Calu3 (cell line): ENCODE data around the gene LRP3. TPM values are rescaled to one million over a fixed set of nuclear protein-coding genes. Genes with fewer than 3 reads are reported as not detected.

Experiments used
- BruUV-seq: library from RNA; stranded (reverse); fragments of 400-500 nt; replicated peaks from 2 replicates; lab custom pipeline; 2021; lab: Mats Ljungman, UMichigan
- CTCF ChIA-PET: fragments of 300-600 bp; sonication (Branson Sonifier 250); formaldehyde crosslinking; loops from one replicate; lab custom pipeline; 2022; ENCODE audit warnings: antibody characterized with exemption; lab: Charles Lee
- DNase-seq: peaks from one replicate; pipeline ENCODE4 v3.0.0; 2022
- H3K27ac Mint-ChIP-seq: one replicate; pipeline ENCODE4 v1.8.0; 2022; ENCODE audit warnings: mixed read lengths; ENCODE audit not compliant: unreplicated experiment
- H3K27me3 Mint-ChIP-seq: one replicate; pipeline ENCODE4 v1.8.0; 2022; ENCODE audit warnings: mixed read lengths; ENCODE audit not compliant: unreplicated experiment
- H3K36me3 Mint-ChIP-seq: one replicate; pipeline ENCODE4 v1.8.0; 2022; ENCODE audit warnings: mild to moderate bottlenecking, moderate library complexity, mixed read lengths; ENCODE audit not compliant: insufficient read depth, unreplicated experiment
- H3K4me1 Mint-ChIP-seq: one replicate; pipeline ENCODE4 v1.8.0; 2022; ENCODE audit warnings: mild to moderate bottlenecking, low read depth, mixed read lengths; ENCODE audit not compliant: unreplicated experiment
- H3K4me3 Mint-ChIP-seq: one replicate; pipeline ENCODE4 v1.8.0; 2022; ENCODE audit warnings: mild to moderate bottlenecking, low read depth, moderate library complexity, mixed read lengths; ENCODE audit not compliant: unreplicated experiment
- H3K9me3 Mint-ChIP-seq: one replicate; pipeline ENCODE4 v1.8.0; 2022; ENCODE audit warnings: low read depth, mixed read lengths; ENCODE audit not compliant: unreplicated experiment
- CTCF ChIP-seq: fragments of 200-600 bp; IDR thresholded peaks from one replicate; pipeline ENCODE4 v1.8.0; 2022; ENCODE audit warnings: antibody characterized with exemption; ENCODE audit not compliant: unreplicated experiment
- intact Hi-C: fragments of 100-400 bp; cut with micrococcal nuclease; formaldehyde crosslinking; loops from one replicate; pipeline ENCODE4 v1.10.0; 2022; ENCODE audit not compliant: unreplicated experiment
- total RNA-seq: library from RNA; stranded (reverse); gene quantifications from 2 replicates; pipeline ENCODE4 v1.2.3, GENCODE V29; 2022

LRP3 gene
- total RNA-seq, 1 experiment from 2014 or later = 0.59 TPM

GRCh38 chr19:33171222-33171795 is 22.8 kb upstream of the LRP3 start:
- BruUV-seq = no TSS peak
- Mint-ChIP-seq H3K27ac (no peak overlapping the region), H3K4me1 (peaks cover 24% of the 10 kb centered on the region), H3K9me3 (peaks cover 4% of the 10 kb centered on the region), H3K27me3 (peaks cover 2% of the 10 kb centered on the region), H3K4me3 (no peak overlapping the region), H3K36me3 (peaks cover 23% of the 10 kb centered on the region)
- no peak for TF ChIP-seq CTCF
- CTCF ChIA-PET = interaction anchor here (0.6 to 1.2 kb wide), 2 partner anchors 13 to 261 kb away, joined by 3 read pairs; no protein-coding TSS in a partner anchor
- DNase-seq = no peak
- intact Hi-C loops = no loop called here

GRCh38 chr19:33171916-33172359 is 22.2 kb upstream of the LRP3 start:
- DNase-seq = no peak
- H3K9me3 Mint-ChIP-seq = peaks cover 4% of the 10 kb centered on the region
- intact Hi-C loops = no loop called here
- TF ChIP-seq CTCF = no peak
- no peak overlapping the region for H3K4me3 Mint-ChIP-seq
- H3K27me3 Mint-ChIP-seq = peaks cover 8% of the 10 kb centered on the region
- no peak overlapping the region for H3K27ac Mint-ChIP-seq
- H3K4me1 Mint-ChIP-seq = peaks cover 30% of the 10 kb centered on the region
- peaks cover 29% of the 10 kb centered on the region for H3K36me3 Mint-ChIP-seq
- BruUV-seq = no TSS peak
- CTCF ChIA-PET = interaction anchor here (1.2 kb wide), 1 partner anchor 12 kb away, joined by 3 read pairs; no protein-coding TSS in a partner anchor

GRCh38 chr19:33174186-33174585 is 19.9 kb upstream of the LRP3 start:
- Mint-ChIP-seq H3K27ac (no peak overlapping the region), H3K27me3 (peaks cover 15% of the 10 kb centered on the region), H3K36me3 (peaks cover 42% of the 10 kb centered on the region), H3K4me1 (peaks cover 41% of the 10 kb centered on the region), H3K9me3 (no peaks in the 10 kb centered on the region), H3K4me3 (no peak overlapping the region)
- no peak for TF ChIP-seq CTCF
- DNase-seq = no peak
- CTCF ChIA-PET = no interaction called here
- intact Hi-C loops = no loop called here
- BruUV-seq = no TSS peak

- BruUV-seq = no TSS peak
- H3K36me3 Mint-ChIP-seq = peaks cover 42% of the 10 kb centered on the region
- CTCF ChIA-PET = interaction anchor here (1.7 to 2.1 kb wide), 2 partner anchors 16 to 60 kb away, joined by 5 to 7 read pairs; no protein-coding TSS in a partner anchor
- no peak for TF ChIP-seq CTCF
- DNase-seq = no peak
- H3K27me3 Mint-ChIP-seq = peaks cover 15% of the 10 kb centered on the region
- no peaks in the 10 kb centered on the region for H3K9me3 Mint-ChIP-seq
- peak overlapping the region; percentile 100 for H3K27ac Mint-ChIP-seq
- intact Hi-C loops = no loop called here
- peak overlapping the region; percentile 97 for H3K4me3 Mint-ChIP-seq
- peaks cover 41% of the 10 kb centered on the region for H3K4me1 Mint-ChIP-seq
Observed at GRCh38 chr19:33175156-33175782, 18.9 kb upstream of the LRP3 start.
